Gastrocnemius medialis (tissue), 4 donors: ENCODE results near the gene IQCC. TPM values are rescaled to one million over a fixed set of nuclear protein-coding genes. Genes with fewer than 3 reads are reported as not detected.

ENCODE experiments used
- ATAC-seq, 2 donors: fragments of 150-250 bp; one replicate each; pipeline ENCODE4 v1.9.1; 2016
- DNase-seq, 2 donors: peaks; one replicate each; pipeline ENCODE4 v3.0.0-alpha.2; 2019
- H3K27ac ChIP-seq, 4 donors: fragments of 200-600 bp; sonication (generic); 1 replicate in 1 of 4; 2 replicates in 3 of 4; pipeline ENCODE4 v1.5.1; 2016 to 2018; ENCODE audit warnings: mild to moderate bottlenecking in 2 of 4, moderate library complexity in 1 of 4
- H3K27me3 ChIP-seq, 3 donors: fragments of 200-600 bp; sonication (generic) in 2 of 3; 1 replicate in 1 of 3; 2 replicates in 2 of 3; pipeline versions ENCODE4 v1.5.1 to v1.6.0; 2016 to 2019; ENCODE audit warnings: mild to moderate bottlenecking in 1 of 3, moderate library complexity in 1 of 3
- H3K36me3 ChIP-seq, 2 donors: fragments of 200-600 bp; sonication (generic) in 1 of 2; one replicate each; pipeline ENCODE4 v1.5.1; 2017 to 2018
- H3K4me1 ChIP-seq, 2 donors: fragments of 200-600 bp; sonication (generic) in 1 of 2; one replicate each; pipeline ENCODE4 v1.5.1; 2016 to 2017; ENCODE audit warnings: mild to moderate bottlenecking in 2 of 2
- H3K4me3 ChIP-seq, 4 donors: fragments of 200-600 bp; sonication (generic) in 3 of 4; 1 replicate in 1 of 4; 2 replicates in 3 of 4; pipeline ENCODE4 v1.5.1; 2016 to 2019; ENCODE audit warnings: mild to moderate bottlenecking in 2 of 4
- H3K9me3 ChIP-seq, 3 donors: fragments of 200-600 bp; sonication (generic) in 2 of 3; 1 replicate in 1 of 3; 2 replicates in 2 of 3; pipeline ENCODE4 v1.5.1; 2016 to 2019
- CTCF ChIP-seq, 5 experiments: fragments of 450-650 bp in 3 of 5; fragments of 200-600 bp in 2 of 5; sonication (generic) in 2 of 5; IDR thresholded peaks in 4 of 5; conservative IDR thresholded peaks in 1 of 5; 1 replicate in 4 of 5; 2 replicates in 1 of 5; pipeline ENCODE4 v1.5.1; 2016 to 2019; ENCODE audit warnings: antibody characterized with exemption in 5 of 5, mild to moderate bottlenecking in 3 of 5, moderate library complexity in 3 of 5
- POLR2A ChIP-seq, 2 donors: fragments of 450-650 bp; IDR thresholded peaks; one replicate each; pipeline ENCODE4 v1.6.1; 2017; ENCODE audit warnings: antibody characterized with exemption in 2 of 2, mild to moderate bottlenecking in 2 of 2, moderate library complexity in 2 of 2
- in situ Hi-C, 4 donors: fragments of 200-750 bp; cut with MboI; loops; one replicate each; pipeline versions ENCODE4 v1.15.0 to v1.8.0; 2017; ENCODE audit warnings: low sequenced_read_pairs in 4 of 4
- intact Hi-C: fragments of 100-400 bp; cut with DNase I; formaldehyde crosslinking; loops from one replicate; pipeline ENCODE4 v1.15.1; 2023; ENCODE audit warnings: low total_unique reads
- total RNA-seq, 4 donors: library from RNA; depleted of rRNA; stranded (reverse); fragments of >200 nt; gene quantifications; one replicate each; pipeline versions ENCODE4 v1.1.0 to v1.2.3, GENCODE V29; 2016

The IQCC gene
- total RNA-seq, 4 donors from 2014 or later = 0.49 to 0.93 (median 0.83) TPM

GRCh38 chr1:32232558-32233304 lies 27.3 kb downstream of the IQCC start:
- in situ Hi-C loops = no loop called here
- no peak overlapping the region for H3K4me3 ChIP-seq
- TF ChIP-seq CTCF (IDR thresholded peaks at IDR 0.05 in 4 of 5, conservative IDR thresholded peaks at IDR 0.05 in 1 of 5) = no peak
- TF ChIP-seq POLR2A (IDR thresholded peaks at IDR 0.05) = no peak

GRCh38 chr1:32234792-32235191 lies 29.3 kb downstream of the IQCC start:
- peaks cover 0 to 35% of the 10 kb centered on the region in 2 donors for H3K36me3 ChIP-seq
- in situ Hi-C loops = no loop called here
- peak in 1 of 2 donors; percentile 32 for DNase-seq
- TF ChIP-seq CTCF (IDR thresholded peaks at IDR 0.05 in 4 of 5, conservative IDR thresholded peaks at IDR 0.05 in 1 of 5) (no peak), POLR2A (IDR thresholded peaks at IDR 0.05) (no peak)
- intact Hi-C loops = no loop called here
- peak; percentile 50 to 57 for ATAC-seq
- H3K4me1 ChIP-seq = no peaks in the 10 kb centered on the region
- no peaks in the 10 kb centered on the region for H3K9me3 ChIP-seq
- H3K4me3 ChIP-seq = no peak overlapping the region
- no peaks in the 10 kb centered on the region for H3K27me3 ChIP-seq
- peak overlapping the region in 1 of 4 donors; percentile 62 for H3K27ac ChIP-seq

More at GRCh38 chr1:32232558-32233304, 27.3 kb downstream of the IQCC start:
- H3K27ac ChIP-seq = no peak overlapping the region
- intact Hi-C loops = no loop called here
- peaks cover 0 to 56% of the 10 kb centered on the region in 2 donors for H3K36me3 ChIP-seq
- DNase-seq = no peak
- H3K27me3 ChIP-seq = no peaks in the 10 kb centered on the region
- H3K4me1 ChIP-seq = no peaks in the 10 kb centered on the region
- ATAC-seq = no peak
- no peaks in the 10 kb centered on the region for H3K9me3 ChIP-seq

GRCh38 chr1:32239337-32239736 lies 33.9 kb downstream of the IQCC start:
- intact Hi-C loops = no loop called here
- no peaks in the 10 kb centered on the region for H3K9me3 ChIP-seq
- H3K27ac ChIP-seq = peak overlapping the region in 2 of 4 donors; percentile 71
- H3K4me3 ChIP-seq = no peak overlapping the region
- peaks cover 8 to 10% of the 10 kb centered on the region in 2 donors for H3K4me1 ChIP-seq
- no peaks in the 10 kb centered on the region for H3K36me3 ChIP-seq
- TF ChIP-seq POLR2A (IDR thresholded peaks at IDR 0.05) (no peak), CTCF (IDR thresholded peaks at IDR 0.05 in 4 of 5, conservative IDR thresholded peaks at IDR 0.05 in 1 of 5) (no peak)
- in situ Hi-C loops = no loop called here
- H3K27me3 ChIP-seq = no peaks in the 10 kb centered on the region
- no peak for ATAC-seq
- DNase-seq = no peak

GRCh38 chr1:32239790-32240139 lies 34.3 kb downstream of the IQCC start:
- DNase-seq (no peak), ATAC-seq (no peak)
- Histone ChIP-seq H3K9me3 (no peaks in the 10 kb centered on the region), H3K27me3 (no peaks in the 10 kb centered on the region), H3K4me3 (peak overlapping the region; percentile 62 to 74 (median 64)), H3K36me3 (no peaks in the 10 kb centered on the region), H3K4me1 (peaks cover 8 to 10% of the 10 kb centered on the region in 2 donors), H3K27ac (peak overlapping the region; percentile 59 to 74 (median 71))
- in situ Hi-C loops = no loop called here
- intact Hi-C loops = loop anchor here (2.0 to 5.0 kb wide), 4 partner anchors 17 to 167 kb away; partner anchors contain the start of genes EIF3I, HDAC1, KPNA6 and TMEM234
- TF ChIP-seq CTCF (IDR thresholded peaks at IDR 0.05 in 4 of 5, conservative IDR thresholded peaks at IDR 0.05 in 1 of 5) (no peak), POLR2A (IDR thresholded peaks at IDR 0.05) (no peak)
